HG03064 (cell line): ENCODE data around the gene OTUD3.
"Not testable (repeated sequence)": the region's sequence is repeated elsewhere in the genome, so short reads cannot be mapped to it uniquely, and the experiment has no call there.

Source experiments
- ATAC-seq: cut with Tn5 transposase; IDR thresholded peaks from one replicate; pipeline ENCODE4 v1.9.1; 2021; ENCODE audit warnings: low read depth; ENCODE audit not compliant: unreplicated experiment

The OTUD3 gene

GRCh38 chr1:19868575-19868974 is 13.6 kb upstream of the OTUD3 start:
- ATAC-seq, result not testable (repeated sequence)

- ATAC-seq, result not testable (repeated sequence)
These were observed 12.7 kb upstream of the OTUD3 start for GRCh38 chr1:19869453-19869852.

GRCh38 chr1:19869929-19870328 is 12.3 kb upstream of the OTUD3 start:
- ATAC-seq, result no peak

GRCh38 chr1:19872190-19872589 is 10.0 kb upstream of the OTUD3 start:
- no peak for ATAC-seq

GRCh38 chr1:19877181-19877750 is 4.9 kb upstream of the OTUD3 start:
- no peak for ATAC-seq

GRCh38 chr1:19877821-19878636 is 4.2 kb upstream of the OTUD3 start:
- ATAC-seq, result no peak

- no peak for ATAC-seq
These were observed 3.6 kb upstream of the OTUD3 start for GRCh38 chr1:19878637-19878985.

- no peak for ATAC-seq
These were observed 3.0 kb upstream of the OTUD3 start for GRCh38 chr1:19879227-19879626.

GRCh38 chr1:19879661-19880060 is 2.5 kb upstream of the OTUD3 start:
- no peak for ATAC-seq

GRCh38 chr1:19880841-19881240 is 1.4 kb upstream of the OTUD3 start:
- not testable (repeated sequence) for ATAC-seq

- no peak for ATAC-seq
These were observed 2.1 kb downstream of the OTUD3 start for GRCh38 chr1:19884312-19884711.

- ATAC-seq, result no peak
These were observed 3.6 kb downstream of the OTUD3 start for GRCh38 chr1:19885821-19886220.

- ATAC-seq, result no peak
These were observed 5.9 kb downstream of the OTUD3 start for GRCh38 chr1:19888112-19888511.

- no peak for ATAC-seq
These were observed 7.5 kb downstream of the OTUD3 start for GRCh38 chr1:19889656-19890055.

GRCh38 chr1:19892129-19892528 is 9.9 kb downstream of the OTUD3 start:
- ATAC-seq, result no peak

GRCh38 chr1:19892628-19893168 is 10.5 kb downstream of the OTUD3 start:
- ATAC-seq, result no peak

GRCh38 chr1:19893687-19894086 is 11.5 kb downstream of the OTUD3 start:
- no peak for ATAC-seq

GRCh38 chr1:19894218-19894617 is 12.0 kb downstream of the OTUD3 start:
- ATAC-seq, result no peak

- no peak for ATAC-seq
These were observed 19.5 kb downstream of the OTUD3 start for GRCh38 chr1:19901653-19902052.

GRCh38 chr1:19903621-19904020 is 21.4 kb downstream of the OTUD3 start:
- ATAC-seq, result no peak

- ATAC-seq, result no peak
These were observed 25.3 kb downstream of the OTUD3 start for GRCh38 chr1:19907456-19907855.

GRCh38 chr1:19909392-19909791 is 27.2 kb downstream of the OTUD3 start:
- no peak for ATAC-seq
